Endothelial cell of umbilical vein (primary cell): ENCODE measurements around the gene FHIT. TPM values are rescaled to one million over a fixed set of nuclear protein-coding genes. Genes with fewer than 3 reads are reported as not detected.

Source experiments
- BruUV-seq: library from RNA; stranded (reverse); fragments of 400-500 nt; replicated peaks from 2 replicates; lab custom pipeline; 2021; lab: Mats Ljungman, UMichigan
- CTCF ChIA-PET: fragments of 300-600, 350-600 bp; sonication (Branson Sonifier 250); formaldehyde crosslinking; loops from one replicate; lab custom pipeline; 2021; ENCODE audit warnings: antibody characterized with exemption, inconsistent platforms; lab: Charles Lee
- POLR2A ChIA-PET: fragments of 300-600, 350-600 bp; sonication (Branson Sonifier 250); formaldehyde crosslinking; loops from one replicate; lab custom pipeline; 2021; ENCODE audit warnings: antibody characterized with exemption, inconsistent platforms; lab: Charles Lee
- DNase-seq: peaks from one replicate; pipeline ENCODE4 v3.0.0-alpha.2; 2011; ENCODE audit warnings: low read depth, low spot score
- FAIRE-seq: peaks from 2 replicates; lab custom pipeline; 2011; peaks lifted over from hg19 to GRCh38; lab: Jason Lieb, UNC
- H2AFZ ChIP-seq: 2 replicates; pipeline ENCODE4 v1.6.0; 2012; ENCODE audit warnings: low read depth, low read length, control low read depth, inconsistent platforms
- H3K27ac ChIP-seq: 2 replicates; pipeline ENCODE4 v1.5.1; 2011; ENCODE audit warnings: low read depth, mild to moderate bottlenecking, control low read depth, low read length, moderate library complexity; ENCODE audit not compliant: insufficient read depth
- H3K27me3 ChIP-seq, 2 experiments: 2 replicates each; pipeline versions ENCODE4 v1.6.0 to v1.6.1; 2011; ENCODE audit warnings: low read length in 2 of 2, mixed read lengths in 1 of 2; ENCODE audit not compliant: control insufficient read depth in 2 of 2, insufficient read depth in 2 of 2
- H3K36me3 ChIP-seq, 2 experiments: 2 replicates in 1 of 2; 3 replicates in 1 of 2; pipeline ENCODE4 v1.5.1; 2011; ENCODE audit warnings: low read length in 2 of 2, mild to moderate bottlenecking in 1 of 2, moderate library complexity in 1 of 2; ENCODE audit not compliant: control insufficient read depth in 2 of 2, insufficient read depth in 2 of 2; ENCODE audit errors: extremely low read depth in 1 of 2
- H3K4me1 ChIP-seq: 3 replicates; pipeline ENCODE4 v1.5.1; 2011; ENCODE audit warnings: mild to moderate bottlenecking, low read length; ENCODE audit not compliant: control insufficient read depth, insufficient read depth; ENCODE audit errors: extremely low read depth
- H3K4me2 ChIP-seq: 2 replicates; pipeline ENCODE4 v1.6.1; 2011; ENCODE audit warnings: low read length, control low read depth, mixed read lengths; ENCODE audit not compliant: insufficient read depth
- H3K4me3 ChIP-seq, 3 experiments: fragments of 200-600 bp in 1 of 3; sonication (generic), shearing (Covaris generic) in 1 of 3; replicated peaks in 1 of 3; 2 replicates each; pipeline ENCODE4 v1.5.1; 2011 to 2016; ENCODE audit warnings: control low read depth in 3 of 3, low read length in 3 of 3, mild to moderate bottlenecking in 2 of 3, inconsistent platforms in 1 of 3, low read depth in 1 of 3, moderate library complexity in 1 of 3; ENCODE audit not compliant: insufficient read depth in 1 of 3
- H3K79me2 ChIP-seq: 2 replicates; pipeline ENCODE4 v1.6.0; 2012; ENCODE audit warnings: low read length, inconsistent platforms; ENCODE audit not compliant: control insufficient read depth, insufficient read depth
- H3K9ac ChIP-seq: replicated peaks from 2 replicates; pipeline ENCODE3; 2011; ENCODE audit warnings: low read length, control low read depth; ENCODE audit not compliant: insufficient read depth; ENCODE audit errors: extremely low read depth
- H3K9me1 ChIP-seq: replicated peaks from 3 replicates; pipeline ENCODE4 v1.6.0; 2011; ENCODE audit warnings: mild to moderate bottlenecking, low read length; ENCODE audit not compliant: control insufficient read depth, insufficient read depth; ENCODE audit errors: extremely low read depth
- H3K9me3 ChIP-seq: replicated peaks from 2 replicates; pipeline ENCODE4 v1.5.1; 2012; ENCODE audit warnings: low read length, inconsistent platforms; ENCODE audit not compliant: control insufficient read depth, insufficient read depth
- H4K20me1 ChIP-seq: replicated peaks from 2 replicates; pipeline ENCODE3; 2011; ENCODE audit warnings: mild to moderate bottlenecking, low read length; ENCODE audit not compliant: control insufficient read depth, insufficient read depth; ENCODE audit errors: extremely low read depth
- EZH2 ChIP-seq: IDR thresholded peaks from 2 replicates; pipeline ENCODE4 v1.6.1; 2012; ENCODE audit warnings: borderline replicate concordance, low read depth, mild to moderate bottlenecking, moderate library complexity, low read length, inconsistent platforms; ENCODE audit not compliant: severe bottlenecking
- FOS ChIP-seq: IDR thresholded peaks from 2 replicates; pipeline ENCODE4 v1.6.1; 2011; ENCODE audit warnings: mild to moderate bottlenecking, low read length, moderate library complexity, borderline replicate concordance; ENCODE audit not compliant: insufficient read depth
- GATA2 ChIP-seq: IDR thresholded peaks from 2 replicates; pipeline ENCODE4 v1.7.0; 2011; ENCODE audit warnings: low read depth, mild to moderate bottlenecking, moderate library complexity, mixed read lengths, low read length; ENCODE audit not compliant: insufficient read length, insufficient read depth
- JUN ChIP-seq: IDR thresholded peaks from 2 replicates; pipeline ENCODE4 v1.6.1; 2011; ENCODE audit warnings: borderline replicate concordance, low read depth; ENCODE audit not compliant: insufficient read length, insufficient read depth
- MYC ChIP-seq: IDR thresholded peaks from one replicate; pipeline ENCODE4 v1.6.1; 2011; ENCODE audit warnings: mild to moderate bottlenecking, low read depth, low read length
- POLR2A ChIP-seq: IDR thresholded peaks from 2 replicates; pipeline ENCODE4 v1.6.1; 2012; ENCODE audit warnings: low read depth, mild to moderate bottlenecking, control low read depth, low read length
- POLR2AphosphoS5 ChIP-seq: IDR thresholded peaks from 2 replicates; pipeline ENCODE4 v1.6.1; 2012; ENCODE audit warnings: low read depth, mild to moderate bottlenecking, control low read depth, low read length, moderate library complexity; ENCODE audit not compliant: insufficient read depth
- dilution Hi-C: fragments of 300-500 bp; cut with MboI; formaldehyde crosslinking; loops from one replicate; pipeline ENCODE4 v1.15.0; 2019; ENCODE audit warnings: low sequenced_read_pairs; ENCODE audit not compliant: extremely low pct_ligation_motif_present
- intact Hi-C: fragments of 100-400 bp; cut with micrococcal nuclease; formaldehyde crosslinking; loops from one replicate; pipeline ENCODE4 v1.10.0; 2022
- polyA plus RNA-seq, 4 experiments: library from polyadenylated mRNA; depleted of rRNA in 3 of 4; stranded (reverse) in 3 of 4; unstranded in 1 of 4; fragments of >200 nt; gene quantifications; 2 replicates each; pipeline versions ENCODE4 v1.2.1 to v1.2.3, GENCODE V29; 2011 to 2012; ENCODE audit warnings: missing spikeins in 1 of 4
- total RNA-seq: library from RNA; stranded (reverse); gene quantifications from 2 replicates; pipeline ENCODE4 v1.2.3, GENCODE V29; 2021
- TF ChIP-seq, protein P1 (sequence below): IDR thresholded peaks from 2 replicates; pipeline ENCODE4 v1.6.1; 2011; ENCODE audit not compliant: insufficient read depth, insufficient read length
- TF ChIP-seq, protein P2 (sequence below), 2 donors: IDR thresholded peaks; 1 replicate in 1 of 2; 2 replicates in 1 of 2; pipeline ENCODE4 v1.5.1; 2011; ENCODE audit warnings: low read length in 2 of 2, mild to moderate bottlenecking in 2 of 2, moderate library complexity in 2 of 2, control low read depth in 1 of 2, inconsistent platforms in 1 of 2, low read depth in 1 of 2; ENCODE audit not compliant: insufficient read depth in 1 of 2; ENCODE audit errors: extremely low read depth in 1 of 2

FHIT gene
- total and polyA plus RNA-seq, 2 donors (not counting 3 experiments of a cell fraction or from before 2014, with no cell fraction given), result 0.47 to 2.2 TPM

DNA sequence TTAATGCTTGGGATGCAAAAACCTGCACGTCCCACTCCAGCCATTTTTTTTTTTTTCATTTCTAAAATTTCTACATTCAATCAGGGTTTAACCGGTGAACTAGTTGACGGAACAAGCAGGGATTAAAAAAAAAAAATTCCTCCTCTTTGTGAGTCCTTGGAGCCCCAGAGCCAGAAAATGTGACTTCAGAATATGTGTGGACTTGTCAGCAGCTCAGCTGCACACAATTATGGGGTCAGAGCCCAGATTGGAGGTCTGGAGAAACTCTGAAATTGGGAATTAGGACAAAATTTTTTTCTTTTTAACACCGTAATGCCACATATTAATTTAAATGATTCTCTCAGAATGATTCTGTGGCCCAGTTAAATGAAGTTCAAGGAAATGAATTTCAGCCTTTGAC, 1280.5 kb downstream of the FHIT start:
- no peaks in the 10 kb centered on the region for H3K27me3 ChIP-seq
- H3K9me1 ChIP-seq, result no peaks in the 10 kb centered on the region
- ChIA-PET CTCF (no interaction called here), POLR2A (no interaction called here)
- BruUV-seq, result no TSS peak
- TF ChIP-seq EZH2 (no peak), JUN (no peak), MYC (no peak), POLR2A (no peak), GATA2 (no peak), POLR2AphosphoS5 (no peak), FOS (no peak)
- TF ChIP-seq, protein P1, sequence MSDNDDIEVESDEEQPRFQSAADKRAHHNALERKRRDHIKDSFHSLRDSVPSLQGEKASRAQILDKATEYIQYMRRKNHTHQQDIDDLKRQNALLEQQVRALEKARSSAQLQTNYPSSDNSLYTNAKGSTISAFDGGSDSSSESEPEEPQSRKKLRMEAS, result no peak
- TF ChIP-seq, protein P2, sequence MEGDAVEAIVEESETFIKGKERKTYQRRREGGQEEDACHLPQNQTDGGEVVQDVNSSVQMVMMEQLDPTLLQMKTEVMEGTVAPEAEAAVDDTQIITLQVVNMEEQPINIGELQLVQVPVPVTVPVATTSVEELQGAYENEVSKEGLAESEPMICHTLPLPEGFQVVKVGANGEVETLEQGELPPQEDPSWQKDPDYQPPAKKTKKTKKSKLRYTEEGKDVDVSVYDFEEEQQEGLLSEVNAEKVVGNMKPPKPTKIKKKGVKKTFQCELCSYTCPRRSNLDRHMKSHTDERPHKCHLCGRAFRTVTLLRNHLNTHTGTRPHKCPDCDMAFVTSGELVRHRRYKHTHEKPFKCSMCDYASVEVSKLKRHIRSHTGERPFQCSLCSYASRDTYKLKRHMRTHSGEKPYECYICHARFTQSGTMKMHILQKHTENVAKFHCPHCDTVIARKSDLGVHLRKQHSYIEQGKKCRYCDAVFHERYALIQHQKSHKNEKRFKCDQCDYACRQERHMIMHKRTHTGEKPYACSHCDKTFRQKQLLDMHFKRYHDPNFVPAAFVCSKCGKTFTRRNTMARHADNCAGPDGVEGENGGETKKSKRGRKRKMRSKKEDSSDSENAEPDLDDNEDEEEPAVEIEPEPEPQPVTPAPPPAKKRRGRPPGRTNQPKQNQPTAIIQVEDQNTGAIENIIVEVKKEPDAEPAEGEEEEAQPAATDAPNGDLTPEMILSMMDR (IDR thresholded peaks at IDR 0.05; ENCODE audit: extremely low read depth in 1 of 2, insufficient read depth in 1 of 2, low read depth in 1 of 2, low read length in 2 of 2), result no peak
- H2AFZ ChIP-seq, result no peak overlapping the region
- intact Hi-C loops, result no loop called here
- dilution Hi-C loops, result no loop called here
- H3K4me3 ChIP-seq, result no peak overlapping the region
- H3K4me2 ChIP-seq, result no peak overlapping the region
- FAIRE-seq (no peak), DNase-seq (no peak)
- no peaks in the 10 kb centered on the region for H3K4me1 ChIP-seq
- H3K9ac ChIP-seq, result no peak overlapping the region
- no peaks in the 10 kb centered on the region for H4K20me1 ChIP-seq
- no peak overlapping the region for H3K27ac ChIP-seq
- H3K9me3 ChIP-seq, result no peaks in the 10 kb centered on the region
- no peaks in the 10 kb centered on the region for H3K79me2 ChIP-seq
- H3K36me3 ChIP-seq, result no peaks in the 10 kb centered on the region
